HG03196 (cell line): ENCODE data around the gene MTHFS.

Experiments
- ATAC-seq: cut with Tn5 transposase; IDR thresholded peaks from one replicate; pipeline ENCODE4 v1.9.1; 2021; ENCODE audit not compliant: unreplicated experiment

The MTHFS gene

GRCh38 chr15:79824136-79824701 is 72.6 kb downstream of the MTHFS start:
- ATAC-seq: no peak

- no peak for ATAC-seq
These were observed 76.0 kb downstream of the MTHFS start for GRCh38 chr15:79820820-79821219.

GRCh38 chr15:79820176-79820575 is 76.6 kb downstream of the MTHFS start:
- no peak for ATAC-seq

DNA sequence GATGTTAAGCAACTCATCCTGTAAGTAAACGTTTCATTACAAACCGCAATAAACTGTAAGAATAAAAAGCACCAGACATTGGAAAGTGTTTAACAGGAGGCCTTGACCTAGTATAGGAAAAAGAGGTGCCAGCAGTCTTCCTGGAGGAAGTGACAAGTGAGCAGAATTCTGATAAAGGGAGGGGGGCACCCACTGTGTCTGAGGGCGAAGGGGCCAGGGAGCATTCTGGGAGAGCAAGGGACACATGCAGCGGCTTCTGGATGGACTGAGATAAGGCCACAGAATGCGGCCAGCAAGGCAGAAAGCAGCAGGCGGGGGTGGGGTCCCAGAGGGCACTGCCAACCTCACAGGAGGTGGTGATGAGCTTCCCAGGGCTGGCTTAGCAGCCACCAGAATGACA is 80.2 kb downstream of the MTHFS start:
- no peak for ATAC-seq

GRCh38 chr15:79815468-79815867 is 81.3 kb downstream of the MTHFS start:
- no peak for ATAC-seq

DNA sequence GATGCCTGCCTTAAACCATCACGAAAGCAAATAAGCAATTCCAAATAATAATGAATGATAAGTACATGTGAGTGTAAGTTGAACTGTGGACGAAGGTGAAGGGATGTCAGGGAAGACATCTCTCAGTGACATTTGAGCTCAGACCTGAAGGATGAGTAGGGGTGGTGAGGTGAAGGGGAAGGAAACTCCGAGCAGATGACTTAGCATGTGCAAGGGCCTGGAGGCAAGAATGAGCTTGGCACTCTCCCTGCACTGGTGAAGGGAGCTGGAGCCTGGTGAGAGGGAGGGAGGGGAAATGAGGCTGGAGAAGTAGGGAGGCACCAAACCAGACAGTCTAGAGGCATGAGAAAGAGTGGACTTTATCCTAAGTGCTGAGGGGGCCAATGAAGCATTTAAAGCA is 84.3 kb downstream of the MTHFS start:
- no peak for ATAC-seq

DNA sequence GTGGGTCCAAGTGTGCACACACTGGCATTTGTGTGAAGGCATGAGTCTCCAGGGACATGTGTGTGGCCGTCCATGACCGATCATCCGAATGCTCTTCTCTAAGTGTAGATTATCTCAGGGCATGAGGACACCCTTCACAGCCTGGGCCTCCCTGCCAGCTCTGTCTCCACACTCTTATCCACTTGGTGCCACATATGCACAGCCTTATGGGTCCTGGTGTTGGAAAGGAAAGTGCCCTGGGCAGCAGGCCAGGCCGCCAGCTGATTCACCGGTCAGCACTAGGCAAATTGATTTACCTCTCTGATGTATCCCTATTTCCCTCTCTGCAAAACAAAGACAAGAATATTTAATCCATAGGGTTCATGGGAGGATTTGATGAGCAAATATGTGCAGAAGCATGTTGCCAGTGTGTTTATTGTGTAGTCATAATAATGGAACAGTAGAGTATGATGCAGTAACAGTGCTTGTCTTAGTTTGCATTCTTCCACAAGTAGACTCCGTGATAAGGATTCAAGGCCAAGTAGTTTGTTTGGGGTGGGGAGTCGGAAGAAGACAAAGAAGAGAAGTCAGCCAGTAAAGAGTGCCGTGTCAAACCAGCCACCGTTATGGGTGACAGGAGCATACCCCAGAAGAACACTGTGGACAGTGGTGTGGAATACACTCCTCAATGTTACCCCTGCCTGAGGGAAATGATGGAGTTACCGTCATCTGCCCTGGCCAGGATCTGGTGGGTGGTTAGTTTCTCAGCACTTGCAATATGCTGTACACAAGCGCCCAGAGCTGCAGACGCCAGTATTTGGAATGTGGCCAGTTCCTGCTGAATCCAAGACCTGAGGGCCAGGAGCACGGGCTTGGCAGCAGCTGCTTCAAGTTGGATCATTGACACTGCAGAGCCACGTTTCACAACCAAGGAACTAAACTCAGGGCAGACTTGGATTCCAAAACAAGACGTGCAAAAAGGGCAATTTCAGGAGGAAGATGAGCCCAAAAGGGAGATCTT is 85.1 kb downstream of the MTHFS start:
- ATAC-seq: no peak

GRCh38 chr15:79804838-79805237 is 92.0 kb downstream of the MTHFS start:
- ATAC-seq: no peak

- no peak for ATAC-seq
These were observed 98.5 kb downstream of the MTHFS start for GRCh38 chr15:79798311-79798710.
